Stimulated activated CD8-positive, alpha-beta memory T cell treated with anti-CD3 and anti-CD28 coated beads, Interleukin-4, amount 100 ng/mL, for 48 hours (primary cell): ENCODE measurements around the gene PROK2.

ENCODE experiments used
- DNase-seq: peaks from one replicate; pipeline ENCODE4 v3.0.0-alpha.2; 2020

PROK2 gene

DNA sequence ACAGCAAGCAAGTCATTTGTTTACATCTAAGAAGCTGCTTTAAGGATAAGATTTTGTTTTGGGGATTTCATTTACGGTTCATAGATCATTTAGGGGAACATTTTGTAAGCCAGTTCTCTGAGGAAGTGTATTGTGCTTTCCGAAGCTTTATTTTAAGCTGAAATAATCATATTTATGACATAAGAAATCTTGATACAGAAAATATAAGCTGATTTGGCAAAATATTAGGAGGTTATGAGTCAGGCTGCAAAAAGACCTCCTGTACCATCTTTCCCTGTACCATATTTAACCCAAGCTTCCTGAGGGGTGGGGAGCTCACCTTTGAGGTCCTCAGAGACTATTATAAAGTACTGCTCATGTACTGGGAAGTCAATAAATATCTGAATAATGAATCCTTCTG, 51.6 kb downstream of the PROK2 start:
- no peak for DNase-seq

GRCh38 chr3:71732637-71733036, 52.3 kb downstream of the PROK2 start:
- DNase-seq: no peak

- DNase-seq: no peak
Observed at GRCh38 chr3:71728632-71729342, 56.2 kb downstream of the PROK2 start.

GRCh38 chr3:71726146-71726545, 58.8 kb downstream of the PROK2 start:
- DNase-seq: peak; percentile 53

GRCh38 chr3:71725271-71725991, 59.5 kb downstream of the PROK2 start, which contains the start of gene EIF4E3:
Gene EIF4E3, minus strand, starts transcription at chr3:71725402. Its CDS starts 35 bp downstream, at chr3:71725367.
- DNase-seq: peak; percentile 56

DNA sequence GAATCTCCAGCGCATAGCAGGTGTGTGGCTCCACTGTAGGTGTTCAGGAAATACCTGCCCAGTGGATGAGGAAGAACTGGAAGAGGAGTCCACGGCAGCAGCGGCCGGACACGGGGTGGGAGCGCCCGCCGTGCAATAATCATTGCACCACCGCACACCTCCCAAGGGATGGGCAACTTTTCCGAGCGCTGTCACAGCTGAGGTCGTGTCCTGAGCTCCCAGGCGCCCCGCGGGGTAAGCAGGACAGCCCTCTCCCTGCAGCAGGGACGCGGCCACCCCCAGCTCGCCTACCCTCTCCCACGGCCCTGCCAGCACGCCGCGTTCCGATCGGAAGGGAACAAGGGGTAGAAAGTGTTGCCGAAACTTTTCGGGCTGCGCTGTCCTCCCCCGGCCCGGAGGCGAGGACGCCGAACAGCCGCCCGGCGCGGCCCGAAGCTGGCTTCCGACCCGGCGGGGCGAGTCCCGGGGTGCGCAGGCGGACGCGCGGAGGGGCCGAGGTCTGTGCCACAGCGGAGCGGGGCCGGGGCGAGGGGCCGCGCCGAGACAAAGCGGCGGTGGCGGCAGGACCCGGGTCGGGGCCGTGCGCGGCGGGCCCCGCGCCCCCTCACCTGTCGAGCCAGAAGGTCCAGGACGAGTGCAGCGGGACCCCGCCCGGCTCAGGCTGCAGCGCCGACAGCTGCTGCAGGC, 60.2 kb downstream of the PROK2 start:
- peak; percentile 58 for DNase-seq

DNA sequence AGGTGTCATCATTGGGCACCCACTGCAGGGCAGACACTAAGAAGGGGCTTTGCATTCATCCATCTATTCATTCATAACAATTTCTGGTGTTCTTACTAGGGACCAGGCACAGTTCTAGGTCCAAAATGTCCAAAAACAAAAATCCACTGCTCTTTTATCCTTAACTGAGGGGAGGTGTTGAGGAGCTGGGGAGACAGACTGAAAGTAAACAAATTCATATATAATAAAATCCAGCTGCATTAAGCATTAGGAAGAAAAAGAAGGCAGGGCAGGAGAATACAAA, 60.8 kb downstream of the PROK2 start:
- DNase-seq: no peak

DNA sequence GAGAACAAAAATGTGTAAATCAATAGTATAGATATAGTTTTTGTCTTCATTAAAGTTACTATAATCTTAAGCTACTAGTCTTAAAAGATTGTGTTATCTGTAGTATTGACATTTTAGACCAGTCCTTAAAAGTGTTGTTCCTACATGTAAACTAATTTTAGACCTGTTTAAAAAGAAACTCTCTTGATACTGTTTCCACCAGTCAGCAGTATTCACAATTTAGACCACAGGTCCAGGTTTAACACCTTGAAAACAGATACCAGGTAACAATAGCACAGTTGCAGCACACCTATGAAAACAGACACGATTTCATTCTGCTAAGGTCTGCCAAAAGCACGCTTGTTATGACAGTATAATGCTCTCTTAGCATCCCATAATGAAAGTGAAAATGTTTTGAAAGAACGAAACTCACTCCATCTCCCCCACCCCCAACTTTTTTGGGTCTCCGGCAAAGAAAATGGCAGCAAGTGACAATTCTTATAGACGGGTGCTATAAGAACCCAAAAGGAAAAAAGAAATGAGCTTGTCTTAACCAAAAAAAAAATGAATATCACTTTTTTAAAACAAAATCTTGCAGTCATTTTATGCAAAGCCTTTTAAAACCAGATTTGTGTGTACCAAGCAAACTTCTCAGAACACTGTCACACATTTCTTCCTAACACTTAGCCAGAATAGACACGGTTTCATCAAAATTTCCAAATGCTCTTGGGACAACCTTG, 61.3 kb downstream of the PROK2 start:
- peak; percentile 56 for DNase-seq

GRCh38 chr3:71722693-71723092, 62.3 kb downstream of the PROK2 start:
- DNase-seq: no peak
